Prostate gland (tissue), 2 donors: Measurements from ENCODE around the gene SMIM14. TPM values are rescaled to one million over a fixed set of nuclear protein-coding genes. Genes with fewer than 3 reads are reported as not detected.
A peak's percentile ranks its signal among the peaks of the same experiment; 100 is the strongest.

Experiments
- DNase-seq: peaks from one replicate; pipeline ENCODE4 v3.0.0-alpha.2; 2019; ENCODE audit warnings: low spot score
- H3K27ac ChIP-seq, 2 donors: fragments of 200-600 bp; sonication (generic); 2 replicates each; pipeline ENCODE4 v1.5.1; 2017 to 2019
- H3K27me3 ChIP-seq: fragments of 200-600 bp; sonication (generic); replicated peaks from 2 replicates; pipeline ENCODE4 v1.5.1; 2019; ENCODE audit not compliant: insufficient read depth
- H3K36me3 ChIP-seq, 2 donors: fragments of 200-600 bp; sonication (generic); 1 replicate in 1 of 2; 2 replicates in 1 of 2; pipeline versions ENCODE4 v1.5.1 to v1.8.1; 2017 to 2019
- H3K4me1 ChIP-seq: fragments of 200-600 bp; sonication (generic); replicated peaks from 2 replicates; pipeline ENCODE4 v1.5.1; 2019
- H3K4me3 ChIP-seq, 2 donors: fragments of 200-600 bp; sonication (generic); 2 replicates each; pipeline ENCODE4 v1.5.1; 2017 to 2019
- H3K9me3 ChIP-seq: fragments of 200-600 bp; sonication (generic); 2 replicates; pipeline ENCODE4 v1.5.1; 2017
- POLR2A ChIP-seq: fragments of 450-650 bp; IDR thresholded peaks from one replicate; pipeline ENCODE4 v1.6.1; 2016; ENCODE audit warnings: antibody characterized with exemption, mild to moderate bottlenecking
- POLR2AphosphoS5 ChIP-seq: sonication (generic); formaldehyde crosslinking; IDR thresholded peaks from one replicate; pipeline ENCODE4 v1.6.1; 2017; ENCODE audit warnings: antibody characterized with exemption
- WGBS: methylation state at CpG from one replicate; pipeline ENCODE4 v1.1.5; 2018; 5-methylcytosine and 5-hydroxymethylcytosine counted together
- intact Hi-C: fragments of 100-400 bp; cut with DNase I; formaldehyde crosslinking; loops from one replicate; pipeline ENCODE4 v1.14.2; 2022
- total RNA-seq, 2 donors: library from RNA; depleted of rRNA; stranded (reverse); fragments of >200 nt; gene quantifications; one replicate each; pipeline ENCODE4 v1.1.0, GENCODE V29; 2016
- TF ChIP-seq, protein P1 (sequence below), 4 experiments: fragments of 200-600 bp in 2 of 4; fragments of 450-650 bp in 2 of 4; sonication (generic) in 2 of 4; IDR thresholded peaks; 1 replicate in 3 of 4; 2 replicates in 1 of 4; pipeline ENCODE4 v1.5.1; 2016 to 2019; ENCODE audit warnings: antibody characterized with exemption in 4 of 4, mild to moderate bottlenecking in 2 of 4, moderate library complexity in 2 of 4

Gene SMIM14
- total RNA-seq, 2 donors from 2014 or later = 36.1 to 101 TPM

DNA sequence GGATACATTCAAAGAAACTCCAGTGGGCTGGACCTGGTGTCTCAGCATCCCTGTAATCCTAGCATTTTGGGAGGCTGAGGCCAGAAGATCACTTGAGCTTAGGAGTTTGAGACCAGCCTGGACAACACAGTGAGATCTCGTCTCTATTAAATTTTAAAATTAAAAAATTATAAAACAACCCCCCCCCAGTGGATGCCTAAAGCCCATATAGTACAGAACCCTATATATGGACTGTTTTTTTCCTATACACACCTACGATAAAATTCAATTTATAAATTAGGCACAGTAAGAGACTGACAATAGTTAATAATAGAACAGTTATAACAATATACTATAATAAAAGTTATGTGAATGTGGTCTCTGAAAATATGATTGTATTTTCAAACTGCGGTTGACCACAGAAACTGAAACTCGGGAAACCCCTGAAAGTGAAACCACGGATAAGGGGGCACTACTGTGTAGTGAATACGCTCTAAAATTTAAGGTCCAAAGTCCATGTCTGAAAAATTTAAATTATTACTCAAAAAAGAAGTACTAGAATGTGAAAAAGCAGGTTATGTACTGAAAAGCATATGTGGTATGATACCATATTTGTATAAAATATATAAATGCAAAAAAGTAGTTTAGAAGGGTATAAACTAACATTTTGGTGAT lies 2.0 kb downstream of the SMIM14 start:
- intact Hi-C loops = loop anchor here (5.0 to 10.0 kb wide), 4 partner anchors 61 to 341 kb away; partner anchors contain the start of genes PDS5A, RFC1 and UBE2K

DNA sequence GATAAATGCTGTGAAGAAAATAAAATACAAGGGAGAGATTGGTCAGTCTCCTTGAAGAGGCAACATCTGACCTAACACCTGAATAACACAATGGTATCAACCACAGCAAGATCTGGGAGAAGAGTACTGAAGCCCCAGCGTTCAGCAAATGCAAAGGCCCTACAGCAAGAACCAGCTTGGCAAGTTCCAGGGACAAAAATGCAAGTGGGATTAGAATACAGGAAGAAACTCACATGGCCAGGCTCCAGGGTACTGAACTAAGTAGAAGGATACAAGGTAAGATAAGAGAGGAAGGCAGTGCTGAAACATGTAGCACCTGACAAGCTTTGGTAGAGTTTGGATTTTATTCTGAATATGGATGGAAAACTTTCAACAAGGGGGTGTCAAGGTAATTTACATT lies 3.6 kb downstream of the SMIM14 start:
- DNase-seq = peak; percentile 81
- H3K36me3 ChIP-seq = no peaks in the 10 kb centered on the region
- TF ChIP-seq POLR2A (no peak), POLR2AphosphoS5 (peak; percentile 52)
- TF ChIP-seq, protein P1, sequence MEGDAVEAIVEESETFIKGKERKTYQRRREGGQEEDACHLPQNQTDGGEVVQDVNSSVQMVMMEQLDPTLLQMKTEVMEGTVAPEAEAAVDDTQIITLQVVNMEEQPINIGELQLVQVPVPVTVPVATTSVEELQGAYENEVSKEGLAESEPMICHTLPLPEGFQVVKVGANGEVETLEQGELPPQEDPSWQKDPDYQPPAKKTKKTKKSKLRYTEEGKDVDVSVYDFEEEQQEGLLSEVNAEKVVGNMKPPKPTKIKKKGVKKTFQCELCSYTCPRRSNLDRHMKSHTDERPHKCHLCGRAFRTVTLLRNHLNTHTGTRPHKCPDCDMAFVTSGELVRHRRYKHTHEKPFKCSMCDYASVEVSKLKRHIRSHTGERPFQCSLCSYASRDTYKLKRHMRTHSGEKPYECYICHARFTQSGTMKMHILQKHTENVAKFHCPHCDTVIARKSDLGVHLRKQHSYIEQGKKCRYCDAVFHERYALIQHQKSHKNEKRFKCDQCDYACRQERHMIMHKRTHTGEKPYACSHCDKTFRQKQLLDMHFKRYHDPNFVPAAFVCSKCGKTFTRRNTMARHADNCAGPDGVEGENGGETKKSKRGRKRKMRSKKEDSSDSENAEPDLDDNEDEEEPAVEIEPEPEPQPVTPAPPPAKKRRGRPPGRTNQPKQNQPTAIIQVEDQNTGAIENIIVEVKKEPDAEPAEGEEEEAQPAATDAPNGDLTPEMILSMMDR (IDR thresholded peaks at IDR 0.05) = no peak
- H3K9me3 ChIP-seq = no peaks in the 10 kb centered on the region
- intact Hi-C loops = loop anchor here (5.0 to 10.0 kb wide), 4 partner anchors 62 to 342 kb away; partner anchors contain the start of genes PDS5A, RFC1 and UBE2K
- peak overlapping the region; percentile 6 to 18 for H3K27ac ChIP-seq
- H3K4me1 ChIP-seq = peaks cover 12% of the 10 kb centered on the region
- H3K27me3 ChIP-seq = no peaks in the 10 kb centered on the region
- H3K4me3 ChIP-seq = no peak overlapping the region
- WGBS = 35% methylated on average over 1 of the region's 1 CpG

More for the DNA sequence above, 2.0 kb downstream of the SMIM14 start:
- H3K4me1 ChIP-seq = peaks cover 12% of the 10 kb centered on the region
- H3K9me3 ChIP-seq = no peaks in the 10 kb centered on the region
- DNase-seq = no peak
- H3K4me3 ChIP-seq = peak overlapping the region; percentile 88 to 99
- 18% methylated on average over 6 of the region's 6 CpGs for WGBS
- no peaks in the 10 kb centered on the region for H3K36me3 ChIP-seq
- peak overlapping the region; percentile 99 for H3K27ac ChIP-seq
- H3K27me3 ChIP-seq = no peaks in the 10 kb centered on the region
- TF ChIP-seq, protein P1 (IDR thresholded peaks at IDR 0.05) = no peak
- TF ChIP-seq POLR2AphosphoS5 = no peak
- no peak for TF ChIP-seq POLR2A

DNA sequence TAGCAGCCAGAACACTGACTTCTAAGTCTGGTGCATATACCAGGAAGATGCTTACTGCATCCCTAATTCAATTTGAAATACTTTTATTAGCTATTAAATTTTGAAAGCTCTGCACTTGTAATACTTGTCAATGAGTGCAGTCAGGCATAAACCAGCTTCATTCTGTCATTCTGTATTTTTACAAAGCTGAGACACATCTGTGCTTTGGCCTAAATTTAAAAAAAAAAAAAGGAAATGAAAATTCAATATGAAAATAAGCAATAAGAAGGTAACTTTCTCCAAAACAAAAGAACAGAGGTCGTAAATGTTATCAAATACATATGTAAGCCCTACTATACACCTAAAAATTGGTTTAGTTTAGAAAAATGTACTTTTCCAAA lies 7.0 kb downstream of the SMIM14 start:
- 96% methylated on average over 1 of the region's 1 CpG for WGBS
- intact Hi-C loops = loop anchor here (10.0 kb wide), 2 partner anchors 167 to 267 kb away; partner anchors contain the start of gene RFC1
- no peaks in the 10 kb centered on the region for H3K9me3 ChIP-seq

DNA sequence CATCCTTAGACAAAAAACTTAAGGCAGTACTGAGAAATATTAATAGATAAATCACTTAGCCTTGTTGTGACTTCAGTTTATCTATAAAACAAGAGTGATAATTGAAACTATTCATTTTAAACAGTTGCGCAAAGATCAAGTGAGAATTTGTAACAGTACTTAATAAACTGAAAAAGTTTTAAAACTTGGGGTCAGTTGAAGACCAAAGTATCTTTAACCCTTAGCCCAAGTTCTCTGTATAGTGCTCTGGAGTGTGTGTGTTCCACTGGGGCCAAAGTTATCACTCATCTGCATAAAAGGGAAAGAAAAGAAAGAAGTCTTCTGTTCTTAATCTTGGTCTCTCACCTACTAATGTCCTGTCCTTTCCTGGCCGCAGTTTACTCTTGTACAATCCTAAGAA lies 11.3 kb downstream of the SMIM14 start:
- no peak for DNase-seq
- H3K36me3 ChIP-seq = no peaks in the 10 kb centered on the region
- no peaks in the 10 kb centered on the region for H3K4me1 ChIP-seq
- TF ChIP-seq, protein P1 (IDR thresholded peaks at IDR 0.05) = no peak
- TF ChIP-seq POLR2A (no peak), POLR2AphosphoS5 (no peak)
- intact Hi-C loops = no loop called here
- H3K27me3 ChIP-seq = no peaks in the 10 kb centered on the region
- 99% methylated on average over 2 of the region's 2 CpGs for WGBS
- no peak overlapping the region for H3K4me3 ChIP-seq
- no peak overlapping the region for H3K27ac ChIP-seq
- no peaks in the 10 kb centered on the region for H3K9me3 ChIP-seq

More for the DNA sequence above, 7.0 kb downstream of the SMIM14 start:
- H3K27me3 ChIP-seq = no peaks in the 10 kb centered on the region
- H3K4me1 ChIP-seq = peaks cover 5% of the 10 kb centered on the region
- H3K36me3 ChIP-seq = no peaks in the 10 kb centered on the region
- H3K4me3 ChIP-seq = no peak overlapping the region
- TF ChIP-seq, protein P1 (IDR thresholded peaks at IDR 0.05) = no peak
- TF ChIP-seq POLR2AphosphoS5 (no peak), POLR2A (no peak)
- no peak overlapping the region for H3K27ac ChIP-seq
- no peak for DNase-seq

DNA sequence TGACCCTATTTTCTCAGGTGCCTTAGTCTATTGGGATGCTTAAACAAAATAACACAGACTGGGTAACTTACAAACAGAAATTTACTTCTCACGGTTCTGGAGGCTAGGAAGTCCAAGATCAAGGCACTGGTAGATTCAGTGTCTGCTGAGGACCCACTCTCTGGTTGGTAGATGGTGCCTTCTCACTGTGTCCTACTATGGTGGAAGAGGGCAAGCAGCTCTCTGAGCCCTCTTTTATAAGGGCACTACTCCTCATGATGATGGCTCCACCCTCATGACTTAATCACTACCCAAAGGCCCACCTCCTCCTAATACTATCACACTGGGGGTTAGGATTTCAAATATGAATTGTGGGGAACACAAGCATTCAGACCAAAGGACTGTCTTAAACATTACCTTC lies 11.8 kb downstream of the SMIM14 start:
- Histone ChIP-seq H3K36me3 (no peaks in the 10 kb centered on the region), H3K9me3 (no peaks in the 10 kb centered on the region), H3K4me1 (no peaks in the 10 kb centered on the region), H3K27ac (no peak overlapping the region), H3K27me3 (no peaks in the 10 kb centered on the region), H3K4me3 (no peak overlapping the region)
- no peak for DNase-seq
- TF ChIP-seq, protein P1 (IDR thresholded peaks at IDR 0.05) = no peak
- TF ChIP-seq POLR2A = no peak
- TF ChIP-seq POLR2AphosphoS5 = no peak
- WGBS = 89% methylated on average over 1 of the region's 1 CpG
- intact Hi-C loops = no loop called here
